Dermis blood vessel endothelial cell (primary cell): ENCODE measurements around the gene PKP1. TPM values are rescaled to one million over a fixed set of nuclear protein-coding genes. Genes with fewer than 3 reads are reported as not detected.

ENCODE experiments used
- DNase-seq: peaks from one replicate; pipeline ENCODE4 v3.0.0; 2010
- total RNA-seq: library from RNA; depleted of rRNA; stranded (reverse); fragments of >200 nt; gene quantifications from 2 replicates; pipeline ENCODE4 v1.2.3, GENCODE V29; 2014

The PKP1 gene
- total RNA-seq, 1 donor from 2014 or later = 0.85 TPM

- DNase-seq = no peak
Observed at GRCh38 chr1:201260648-201261311, 22.5 kb upstream of the PKP1 start.

GRCh38 chr1:201261771-201262547, 21.3 kb upstream of the PKP1 start:
- DNase-seq = no peak

- no peak for DNase-seq
Observed at GRCh38 chr1:201262963-201263608, 20.2 kb upstream of the PKP1 start.

- no peak for DNase-seq
Observed at GRCh38 chr1:201264072-201264471, 19.2 kb upstream of the PKP1 start.

- DNase-seq = no peak
Observed at GRCh38 chr1:201264554-201264953, 18.8 kb upstream of the PKP1 start.

- DNase-seq = no peak
Observed at GRCh38 chr1:201265756-201266155, 17.6 kb upstream of the PKP1 start.

- no peak for DNase-seq
Observed at GRCh38 chr1:201266276-201266675, 17.0 kb upstream of the PKP1 start.

GRCh38 chr1:201266774-201267173, 16.5 kb upstream of the PKP1 start:
- peak; percentile 52 for DNase-seq

GRCh38 chr1:201267481-201268229, 15.7 kb upstream of the PKP1 start:
- DNase-seq = peak; percentile 50

- peak; percentile 12 for DNase-seq
Observed at GRCh38 chr1:201268604-201269151, 14.6 kb upstream of the PKP1 start.

- no peak for DNase-seq
Observed at GRCh38 chr1:201269281-201269680, 14.0 kb upstream of the PKP1 start.

- DNase-seq = no peak
Observed at GRCh38 chr1:201269900-201270410, 13.4 kb upstream of the PKP1 start.

- DNase-seq = no peak
Observed at GRCh38 chr1:201270616-201271390, 12.5 kb upstream of the PKP1 start.

- no peak for DNase-seq
Observed at GRCh38 chr1:201272799-201273198, 10.5 kb upstream of the PKP1 start.

- no peak for DNase-seq
Observed at GRCh38 chr1:201274616-201275252, 8.6 kb upstream of the PKP1 start.

GRCh38 chr1:201275253-201275666, 8.0 kb upstream of the PKP1 start:
- no peak for DNase-seq

GRCh38 chr1:201276891-201277290, 6.4 kb upstream of the PKP1 start:
- no peak for DNase-seq

- DNase-seq = no peak
Observed at GRCh38 chr1:201277441-201277840, 5.9 kb upstream of the PKP1 start.

GRCh38 chr1:201279313-201279712, 4.0 kb upstream of the PKP1 start:
- peak; percentile 18 for DNase-seq

- no peak for DNase-seq
Observed at GRCh38 chr1:201280884-201281283, 2.4 kb upstream of the PKP1 start.

GRCh38 chr1:201281573-201281972, 1.7 kb upstream of the PKP1 start:
- no peak for DNase-seq
